ENCODE measurements around the gene AP2A1.

GRCh38 chr19:49755956-49756355 lies 10.8 kb upstream of the AP2A1 start:
- TF ChIP-seq EZH2 (IDR thresholded peaks at IDR 0.05; ENCODE audit: borderline replicate concordance, low read depth, low read length, severe bottlenecking) (no peak), CTCF (IDR thresholded peaks at IDR 0.05; ENCODE audit: extremely low read depth in 1 of 2, insufficient read depth in 1 of 2, low read depth in 1 of 2, low read length in 2 of 2) (no peak), POLR2AphosphoS5 (IDR thresholded peaks at IDR 0.05; ENCODE audit: insufficient read depth, low read depth, low read length) (no peak), MYC (IDR thresholded peaks at IDR 0.05; ENCODE audit: low read depth, low read length) (no peak), POLR2A (IDR thresholded peaks at IDR 0.05; ENCODE audit: low read depth, low read length) (no peak)
